Measurements from ENCODE around the gene NDUFS8. TPM values are rescaled to one million over a fixed set of nuclear protein-coding genes. Genes with fewer than 3 reads are reported as not detected.
A peak's percentile ranks its signal among the peaks of the same experiment; 100 is the strongest.

Gene NDUFS8
- total RNA-seq, 4 donors from 2014 or later, result 155 to 226 (median 188) TPM

DNA sequence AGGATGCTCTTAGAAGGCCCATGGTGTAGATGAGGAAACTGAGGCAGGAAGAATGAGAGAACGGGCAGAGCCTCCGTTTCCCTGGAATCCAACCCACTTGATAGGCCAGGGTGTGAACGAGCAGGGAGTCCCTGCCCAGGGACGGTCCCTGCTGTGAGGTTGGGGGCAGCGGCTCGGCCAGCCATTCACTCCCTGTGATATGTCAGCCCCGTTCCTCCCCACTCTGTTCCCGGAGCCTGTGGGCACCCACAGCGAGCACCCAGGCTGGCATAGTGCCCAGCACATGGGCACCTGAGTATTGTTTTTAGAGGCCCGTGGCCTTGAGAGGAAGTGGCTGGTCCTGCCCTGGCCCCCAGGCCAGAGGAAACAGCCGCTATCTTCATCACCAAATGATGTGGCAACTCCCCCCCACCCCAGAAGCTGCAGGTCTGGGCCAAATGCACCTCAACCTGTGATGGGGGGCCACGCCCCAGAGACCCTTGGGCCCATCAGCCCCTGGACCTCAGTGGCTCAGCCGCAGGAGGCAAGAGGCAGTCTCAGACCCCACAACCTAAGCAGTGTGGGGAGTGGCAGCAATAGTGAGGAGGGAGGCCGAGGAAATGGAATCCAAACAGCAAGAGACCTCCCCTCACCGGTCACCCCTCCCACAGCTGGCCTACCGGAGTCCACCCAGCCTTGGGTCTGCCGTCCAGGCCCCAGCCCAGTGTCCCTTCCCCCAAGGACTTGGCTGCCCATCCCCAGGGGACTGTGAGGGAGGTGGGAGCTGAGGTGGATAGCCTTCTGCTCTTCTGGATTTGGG is 18.2 kb upstream of the NDUFS8 start:
- peak overlapping the region; percentile 32 to 96 (median 92) for H3K27ac ChIP-seq
- no peaks in the 10 kb centered on the region for H3K36me3 ChIP-seq
- no peak for DNase-seq
- in situ Hi-C loops (cut with MboI; ENCODE audit: low pct_ligation_motif_present in 1 of 4, low pct_unique_long_range_greater_than_20kb in 1 of 4, low sequenced_read_pairs in 3 of 4), result no loop called here
- no peak overlapping the region for H3K4me3 ChIP-seq
- H3K4me1 ChIP-seq, result peaks cover 38 to 64% (median 49%) of the 10 kb centered on the region in 4 donors
- TF ChIP-seq CTCF (IDR thresholded peaks at IDR 0.05) (no peak), EP300 (IDR thresholded peaks at IDR 0.05; ENCODE audit: low read depth) (no peak), POLR2AphosphoS5 (IDR thresholded peaks at IDR 0.05) (no peak), POLR2A (IDR thresholded peaks at IDR 0.05) (no peak)
- WGBS, 2 donors (ENCODE audit: low coverage in 1 of 2), result 88% methylated on average over 16 of the region's 17 CpGs; no CpG with 5 or more reads in 1 of the 2 donors
- intact Hi-C loops (cut with DNase I; ENCODE audit: low total_unique reads), result no loop called here
- H3K27me3 ChIP-seq, result no peaks in the 10 kb centered on the region
- H3K9me3 ChIP-seq, result no peaks in the 10 kb centered on the region

GRCh38 chr11:68012843-68013610 is 17.5 kb upstream of the NDUFS8 start:
- Histone ChIP-seq H3K9me3 (no peaks in the 10 kb centered on the region), H3K4me3 (no peak overlapping the region), H3K4me1 (peaks cover 38 to 60% (median 48%) of the 10 kb centered on the region in 4 donors), H3K36me3 (no peaks in the 10 kb centered on the region), H3K27me3 (no peaks in the 10 kb centered on the region), H3K27ac (peak overlapping the region; percentile 51 to 96 (median 80))
- in situ Hi-C loops (cut with MboI; ENCODE audit: low pct_ligation_motif_present in 1 of 4, low pct_unique_long_range_greater_than_20kb in 1 of 4, low sequenced_read_pairs in 3 of 4) (no loop called here), intact Hi-C loops (cut with DNase I; ENCODE audit: low total_unique reads) (no loop called here)
- DNase-seq, result no peak
- WGBS, 2 donors (ENCODE audit: low coverage in 1 of 2), result 76% methylated on average over 16 of the region's 16 CpGs; no CpG with 5 or more reads in 1 of the 2 donors
- TF ChIP-seq POLR2A (IDR thresholded peaks at IDR 0.05) (no peak), POLR2AphosphoS5 (IDR thresholded peaks at IDR 0.05) (peak in 1 of 3 donors; percentile 7)

GRCh38 chr11:68013611-68014156 is 16.8 kb upstream of the NDUFS8 start:
- intact Hi-C loops (cut with DNase I; ENCODE audit: low total_unique reads) (no loop called here), in situ Hi-C loops (cut with MboI; ENCODE audit: low pct_ligation_motif_present in 1 of 4, low pct_unique_long_range_greater_than_20kb in 1 of 4, low sequenced_read_pairs in 3 of 4) (no loop called here)

More at GRCh38 chr11:68013611-68014156, 16.8 kb upstream of the NDUFS8 start:
- peak overlapping the region; percentile 48 to 95 (median 58) for H3K27ac ChIP-seq
- peaks cover 38 to 54% (median 43%) of the 10 kb centered on the region in 4 donors for H3K4me1 ChIP-seq
- WGBS, 2 donors (ENCODE audit: low coverage in 1 of 2), result 90 to 92% methylated on average over 5 to 13 of the region's 14 CpGs
- DNase-seq, result no peak
- no peaks in the 10 kb centered on the region for H3K36me3 ChIP-seq
- H3K27me3 ChIP-seq, result no peaks in the 10 kb centered on the region
- H3K4me3 ChIP-seq, result no peak overlapping the region
- no peaks in the 10 kb centered on the region for H3K9me3 ChIP-seq
- no peak for TF ChIP-seq POLR2A (IDR thresholded peaks at IDR 0.05)
- TF ChIP-seq CTCF (IDR thresholded peaks at IDR 0.05), result no peak
- TF ChIP-seq EP300 (IDR thresholded peaks at IDR 0.05; ENCODE audit: low read depth), result no peak
- no peak for TF ChIP-seq POLR2AphosphoS5 (IDR thresholded peaks at IDR 0.05)

All from transverse colon (tissue), 4 donors.